ENCODE results near the gene NR6A1.

NR6A1 gene

DNA sequence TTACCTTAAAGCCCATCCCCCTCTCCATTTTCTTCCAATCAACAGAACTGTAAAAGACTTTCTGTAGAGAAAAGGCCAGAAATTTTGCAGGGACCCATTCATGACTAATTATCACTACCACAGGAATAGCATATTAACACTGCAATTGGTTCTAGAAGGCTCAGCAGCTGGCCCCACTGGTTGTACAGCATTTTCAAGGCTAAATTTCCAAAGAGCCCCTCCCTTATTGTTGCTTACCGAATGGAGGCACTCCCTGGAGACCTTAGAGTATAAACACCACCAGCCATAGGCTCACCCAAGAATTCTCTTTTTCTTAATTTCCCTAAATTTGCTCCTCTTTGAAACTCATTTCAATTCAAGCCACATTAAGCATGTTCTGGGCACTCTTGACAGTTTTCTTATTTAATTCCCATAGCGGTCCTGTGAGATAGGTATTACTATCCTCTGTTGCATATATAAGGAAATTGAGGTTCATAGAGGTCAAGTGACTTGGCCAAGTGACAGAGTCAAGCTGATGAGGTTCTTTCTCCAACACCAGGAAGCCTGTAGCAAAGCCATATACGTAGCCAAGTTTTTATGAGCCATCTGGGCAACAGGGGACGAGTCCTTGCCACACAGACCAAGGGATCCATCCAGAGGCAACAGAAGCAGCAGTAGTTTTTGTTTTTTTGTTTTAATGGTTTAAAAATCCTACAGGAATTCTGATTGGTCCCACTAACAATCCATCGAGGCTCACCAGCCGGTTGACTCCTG is 180.0 kb downstream of the NR6A1 start:
- Histone ChIP-seq H3K27me3 (ENCODE audit: insufficient read depth, low read depth) (no peaks in the 10 kb centered on the region), H4K20me1 (ENCODE audit: insufficient read depth) (no peaks in the 10 kb centered on the region), H3K36me3 (ENCODE audit: insufficient read depth) (no peaks in the 10 kb centered on the region), H2AFZ (ENCODE audit: low read depth) (no peak overlapping the region), H3K79me2 (ENCODE audit: insufficient read depth, low read depth) (no peaks in the 10 kb centered on the region), H3K4me1 (ENCODE audit: low read depth, poor library complexity, severe bottlenecking) (no peaks in the 10 kb centered on the region), H3K4me3 (IDR thresholded peaks at IDR 0.05; ENCODE audit: insufficient read depth, low read depth, low read length) (no peak overlapping the region), H3K27ac (no peak overlapping the region), H3K4me2 (no peak overlapping the region), H3K9ac (no peak overlapping the region)
- TF ChIP-seq, protein P1, sequence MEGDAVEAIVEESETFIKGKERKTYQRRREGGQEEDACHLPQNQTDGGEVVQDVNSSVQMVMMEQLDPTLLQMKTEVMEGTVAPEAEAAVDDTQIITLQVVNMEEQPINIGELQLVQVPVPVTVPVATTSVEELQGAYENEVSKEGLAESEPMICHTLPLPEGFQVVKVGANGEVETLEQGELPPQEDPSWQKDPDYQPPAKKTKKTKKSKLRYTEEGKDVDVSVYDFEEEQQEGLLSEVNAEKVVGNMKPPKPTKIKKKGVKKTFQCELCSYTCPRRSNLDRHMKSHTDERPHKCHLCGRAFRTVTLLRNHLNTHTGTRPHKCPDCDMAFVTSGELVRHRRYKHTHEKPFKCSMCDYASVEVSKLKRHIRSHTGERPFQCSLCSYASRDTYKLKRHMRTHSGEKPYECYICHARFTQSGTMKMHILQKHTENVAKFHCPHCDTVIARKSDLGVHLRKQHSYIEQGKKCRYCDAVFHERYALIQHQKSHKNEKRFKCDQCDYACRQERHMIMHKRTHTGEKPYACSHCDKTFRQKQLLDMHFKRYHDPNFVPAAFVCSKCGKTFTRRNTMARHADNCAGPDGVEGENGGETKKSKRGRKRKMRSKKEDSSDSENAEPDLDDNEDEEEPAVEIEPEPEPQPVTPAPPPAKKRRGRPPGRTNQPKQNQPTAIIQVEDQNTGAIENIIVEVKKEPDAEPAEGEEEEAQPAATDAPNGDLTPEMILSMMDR (conservative IDR thresholded peaks at IDR 0.05; ENCODE audit: low read depth, low read length), result no peak

DNA sequence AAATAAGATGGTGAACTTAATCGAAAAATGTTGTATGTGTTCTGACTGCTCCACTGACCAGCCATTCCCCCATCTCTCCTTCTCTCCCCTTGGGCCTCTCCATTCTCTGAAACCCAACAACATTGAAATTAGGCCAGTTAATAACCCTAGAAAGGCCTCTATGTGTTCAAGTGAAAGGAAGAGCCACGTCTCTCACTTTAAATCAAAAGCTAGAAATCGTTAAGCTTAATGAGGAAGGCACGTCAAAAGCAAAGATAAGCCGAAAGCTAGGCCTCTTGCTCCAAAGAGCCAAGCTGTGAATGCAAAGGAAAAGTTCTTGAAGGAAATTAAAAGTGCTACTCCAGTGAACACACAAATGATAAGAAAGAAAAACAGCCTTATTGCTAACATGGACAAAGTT is 186.5 kb downstream of the NR6A1 start:
- Histone ChIP-seq H3K9ac (no peak overlapping the region), H3K4me1 (ENCODE audit: low read depth, poor library complexity, severe bottlenecking) (peaks cover 6% of the 10 kb centered on the region), H3K27ac (no peak overlapping the region), H3K4me2 (no peak overlapping the region), H4K20me1 (ENCODE audit: insufficient read depth) (no peaks in the 10 kb centered on the region), H2AFZ (ENCODE audit: low read depth) (no peak overlapping the region), H3K36me3 (ENCODE audit: insufficient read depth) (no peaks in the 10 kb centered on the region), H3K27me3 (ENCODE audit: insufficient read depth, low read depth) (no peaks in the 10 kb centered on the region), H3K79me2 (ENCODE audit: insufficient read depth, low read depth) (no peaks in the 10 kb centered on the region), H3K4me3 (IDR thresholded peaks at IDR 0.05; ENCODE audit: insufficient read depth, low read depth, low read length) (no peak overlapping the region)
- TF ChIP-seq, protein P1 (conservative IDR thresholded peaks at IDR 0.05; ENCODE audit: low read depth, low read length), result no peak

DNA sequence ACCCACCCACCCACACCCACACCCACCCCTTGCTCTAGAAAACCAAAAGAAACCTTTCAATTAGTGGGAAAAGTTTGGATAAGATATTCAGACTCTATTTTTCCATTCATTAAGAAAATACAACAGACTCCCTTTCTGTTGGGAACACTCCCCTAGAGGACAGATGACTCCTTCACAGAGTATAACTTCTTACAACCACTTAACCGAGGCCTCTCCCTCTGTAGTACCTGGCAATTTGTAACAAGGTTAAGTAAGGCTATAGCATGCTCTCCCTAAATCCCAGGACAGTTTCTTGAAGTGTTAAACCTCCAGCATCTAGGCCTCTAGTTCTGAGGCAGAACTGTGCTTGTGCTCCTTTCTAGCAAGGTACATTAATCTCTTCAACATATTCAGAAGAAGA is 188.0 kb downstream of the NR6A1 start:
- Histone ChIP-seq H3K4me1 (ENCODE audit: low read depth, poor library complexity, severe bottlenecking) (peaks cover 6% of the 10 kb centered on the region), H3K27me3 (ENCODE audit: insufficient read depth, low read depth) (no peaks in the 10 kb centered on the region), H3K36me3 (ENCODE audit: insufficient read depth) (no peaks in the 10 kb centered on the region), H3K79me2 (ENCODE audit: insufficient read depth, low read depth) (no peaks in the 10 kb centered on the region), H2AFZ (ENCODE audit: low read depth) (no peak overlapping the region), H3K27ac (no peak overlapping the region), H4K20me1 (ENCODE audit: insufficient read depth) (no peaks in the 10 kb centered on the region), H3K4me2 (no peak overlapping the region), H3K4me3 (IDR thresholded peaks at IDR 0.05; ENCODE audit: insufficient read depth, low read depth, low read length) (no peak overlapping the region), H3K9ac (no peak overlapping the region)
- TF ChIP-seq, protein P1 (conservative IDR thresholded peaks at IDR 0.05; ENCODE audit: low read depth, low read length), result no peak

DNA sequence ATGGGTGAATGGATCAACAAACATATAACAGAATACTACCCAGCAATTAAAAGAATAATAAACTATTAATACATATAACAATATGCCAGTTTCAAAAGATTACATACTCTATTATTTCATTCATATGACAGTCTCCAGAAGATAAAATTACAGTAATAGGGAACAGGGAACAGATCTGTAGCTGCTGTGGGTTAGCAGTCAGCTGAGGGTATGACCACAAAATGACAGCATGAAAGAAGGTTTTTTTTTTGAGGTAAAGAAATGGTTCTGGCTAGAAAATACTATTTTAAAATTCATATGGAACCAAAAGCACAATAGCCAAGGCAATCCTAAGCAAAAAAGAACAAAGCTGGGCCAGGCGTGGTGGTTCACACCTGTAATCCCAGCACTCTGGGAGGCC is 190.9 kb downstream of the NR6A1 start:
- Histone ChIP-seq H3K79me2 (ENCODE audit: insufficient read depth, low read depth) (no peaks in the 10 kb centered on the region), H3K4me2 (no peak overlapping the region), H3K4me3 (IDR thresholded peaks at IDR 0.05; ENCODE audit: insufficient read depth, low read depth, low read length) (no peak overlapping the region), H3K9ac (no peak overlapping the region), H3K4me1 (ENCODE audit: low read depth, poor library complexity, severe bottlenecking) (peaks cover 6% of the 10 kb centered on the region), H4K20me1 (ENCODE audit: insufficient read depth) (no peaks in the 10 kb centered on the region), H2AFZ (ENCODE audit: low read depth) (no peak overlapping the region), H3K27ac (no peak overlapping the region), H3K36me3 (ENCODE audit: insufficient read depth) (no peaks in the 10 kb centered on the region), H3K27me3 (ENCODE audit: insufficient read depth, low read depth) (no peaks in the 10 kb centered on the region)
- TF ChIP-seq, protein P1 (conservative IDR thresholded peaks at IDR 0.05; ENCODE audit: low read depth, low read length), result no peak

Data from KMS-11 (cell line).